Dermis microvascular lymphatic vessel endothelial cell (primary cell): Measurements from ENCODE around the gene ZNF575. TPM values are rescaled to one million over a fixed set of nuclear protein-coding genes. Genes with fewer than 3 reads are reported as not detected.

ENCODE experiments used
- DNase-seq, 2 donors: peaks; one replicate each; pipeline versions ENCODE4 v3.0.0 to v3.0.0-alpha.2; 2010; ENCODE audit warnings: low read depth in 2 of 2
- total RNA-seq: library from RNA; depleted of rRNA; stranded (reverse); fragments of >200 nt; gene quantifications from 2 replicates; pipeline ENCODE4 v1.2.1, GENCODE V29; 2014

ZNF575 gene
- total RNA-seq, 1 donor from 2014 or later, result under 0.01 TPM

GRCh38 chr19:43570174-43570791 lies 37.3 kb downstream of the ZNF575 start:
- DNase-seq, result no peak

GRCh38 chr19:43572171-43572588 lies 39.2 kb downstream of the ZNF575 start:
- DNase-seq, result no peak

GRCh38 chr19:43574424-43575155 lies 41.6 kb downstream of the ZNF575 start:
- peak in 1 of 2 donors; percentile 90 for DNase-seq

- DNase-seq, result peak; percentile 97 to 99
These were observed 42.4 kb downstream of the ZNF575 start, which contains the start of the genes PINLYP and XRCC1 for GRCh38 chr19:43575156-43575950. PINLYP (plus strand) TSS chr19:43575801; CDS start chr19:43577192, 1,391 bp downstream. XRCC1 (minus strand) TSS chr19:43575527; CDS start chr19:43575458, 69 bp downstream.

- DNase-seq, result no peak
These were observed 43.2 kb downstream of the ZNF575 start for GRCh38 chr19:43575955-43576878.

- no peak for DNase-seq
These were observed 45.8 kb downstream of the ZNF575 start for GRCh38 chr19:43578787-43579186.

GRCh38 chr19:43581467-43581866 lies 48.5 kb downstream of the ZNF575 start:
- DNase-seq, result no peak

GRCh38 chr19:43582495-43582894 lies 49.5 kb downstream of the ZNF575 start:
- no peak for DNase-seq

- DNase-seq, result no peak
These were observed 51.5 kb downstream of the ZNF575 start for GRCh38 chr19:43584484-43584883.

Other genes with a start within 250 kb of the ZNF575 start
- gene CD177, start 179.5 kb upstream of the ZNF575 start, total RNA-seq, result 0.13 and 4.7 TPM in 2 replicates
- gene TEX101, start 118.3 kb upstream of the ZNF575 start, total RNA-seq, result not detected in 2 replicates
- gene LYPD3, start 67.6 kb upstream of the ZNF575 start, total RNA-seq, result 0.26 and 0.51 TPM in 2 replicates
- gene PHLDB3, start 28.4 kb upstream of the ZNF575 start, total RNA-seq, result 23.9 and 53.2 TPM in 2 replicates
- 85.6 and 187 TPM in 2 replicates for gene ETHE1, start 6.0 kb upstream of the ZNF575 start, total RNA-seq
- gene XRCC1, start 42.3 kb downstream of the ZNF575 start, total RNA-seq, result 13.6 and 17.1 TPM in 2 replicates
- gene PINLYP, start 42.6 kb downstream of the ZNF575 start, total RNA-seq, result 4.2 and 4.5 TPM in 2 replicates
- 18.5 and 28.3 TPM in 2 replicates for gene IRGQ, start 62.9 kb downstream of the ZNF575 start, total RNA-seq
- gene ZNF576, start 63.4 kb downstream of the ZNF575 start, total RNA-seq, result 6.7 and 9.0 TPM in 2 replicates
- under 0.01 TPM in 1 of 2 replicates, not detected in the other for gene SRRM5, start 78.9 kb downstream of the ZNF575 start, total RNA-seq
- 55.1 and 60.6 TPM in 2 replicates for gene ZNF428, start 86.4 kb downstream of the ZNF575 start, total RNA-seq
- gene CADM4, start 106.7 kb downstream of the ZNF575 start, total RNA-seq, result 9.2 and 22.9 TPM in 2 replicates
- gene PLAUR, start 137.0 kb downstream of the ZNF575 start, total RNA-seq, result 9.6 and 12.8 TPM in 2 replicates
- gene IRGC, start 182.9 kb downstream of the ZNF575 start, total RNA-seq, result not detected in 2 replicates
- 4.4 and 8.3 TPM in 2 replicates for gene SMG9, start 221.8 kb downstream of the ZNF575 start, total RNA-seq
- gene KCNN4, start 247.8 kb downstream of the ZNF575 start, total RNA-seq, result 0.39 and 0.51 TPM in 2 replicates